Keratinocyte (primary cell): ENCODE results near the gene RYR2.

Experiments used
- CTCF ChIP-seq, 3 experiments: IDR thresholded peaks in 1 of 3; conservative IDR thresholded peaks in 1 of 3; optimal IDR thresholded peaks in 1 of 3; 2 replicates in 2 of 3; 3 replicates in 1 of 3; pipeline versions ENCODE3 to v1.5.1; 2011; ENCODE audit warnings: low read length in 3 of 3, mild to moderate bottlenecking in 3 of 3, moderate library complexity in 2 of 3, control low read depth in 1 of 3, inconsistent platforms in 1 of 3; ENCODE audit not compliant: insufficient read depth in 2 of 3; ENCODE audit errors: extremely low read depth in 1 of 3
- EZH2 ChIP-seq: IDR thresholded peaks from one replicate; pipeline ENCODE4 v1.6.1; 2012; ENCODE audit warnings: inconsistent platforms, mild to moderate bottlenecking, low read length, moderate library complexity

- TF ChIP-seq CTCF (optimal IDR thresholded peaks at IDR 0.05 in 1 of 3, IDR thresholded peaks at IDR 0.05 in 1 of 3, conservative IDR thresholded peaks at IDR 0.05 in 1 of 3; ENCODE audit: extremely low read depth in 1 of 3, insufficient read depth in 2 of 3, low read length in 3 of 3) (peak in 1 of 3 experiments; percentile 32), EZH2 (no peak)
Measured at GRCh38 chr1:237041795-237042525, at the start of gene RYR2.
